ENCODE data around the gene APOBEC3H. TPM values are rescaled to one million over a fixed set of nuclear protein-coding genes. Genes with fewer than 3 reads are reported as not detected.

The APOBEC3H gene
- total and polyA plus RNA-seq, 2 donors (not counting 3 experiments of a cell fraction or from before 2014, with no cell fraction given): not detected

- H4K20me1 ChIP-seq (replicated peaks; ENCODE audit: control insufficient read depth, extremely low read depth, insufficient read depth, low read length): no peaks in the 10 kb centered on the region
- H3K4me3 ChIP-seq (replicated peaks in 1 of 3; ENCODE audit: insufficient read depth in 1 of 3, low read depth in 1 of 3, low read length in 3 of 3): no peak overlapping the region
- no TSS peak for BruUV-seq (replicated peaks)
- TF ChIP-seq CTCF (IDR thresholded peaks at IDR 0.05; ENCODE audit: extremely low read depth in 1 of 2, insufficient read depth in 1 of 2, low read depth in 1 of 2, low read length in 2 of 2) (no peak), JUN (IDR thresholded peaks at IDR 0.05; ENCODE audit: borderline replicate concordance, insufficient read depth, insufficient read length, low read depth) (no peak), POLR2A (IDR thresholded peaks at IDR 0.05; ENCODE audit: low read depth, low read length) (no peak), FOS (IDR thresholded peaks at IDR 0.05; ENCODE audit: borderline replicate concordance, insufficient read depth, low read length) (no peak), MAX (IDR thresholded peaks at IDR 0.05; ENCODE audit: insufficient read depth, insufficient read length) (no peak), GATA2 (IDR thresholded peaks at IDR 0.05; ENCODE audit: insufficient read depth, insufficient read length, low read depth, low read length) (no peak), EZH2 (IDR thresholded peaks at IDR 0.05; ENCODE audit: borderline replicate concordance, low read depth, low read length, severe bottlenecking) (no peak), MYC (IDR thresholded peaks at IDR 0.05; ENCODE audit: low read depth, low read length) (no peak), POLR2AphosphoS5 (IDR thresholded peaks at IDR 0.05; ENCODE audit: insufficient read depth, low read depth, low read length) (no peak)
- no peak for DNase-seq (ENCODE audit: low read depth, low spot score)
- no peak overlapping the region for H2AFZ ChIP-seq (ENCODE audit: low read depth, low read length)
- no peaks in the 10 kb centered on the region for H3K9me1 ChIP-seq (replicated peaks; ENCODE audit: control insufficient read depth, extremely low read depth, insufficient read depth, low read length)
- H3K27ac ChIP-seq (ENCODE audit: insufficient read depth, low read depth, low read length): no peak overlapping the region
- intact Hi-C loops (cut with micrococcal nuclease) (no loop called here), dilution Hi-C loops (cut with MboI; ENCODE audit: extremely low pct_ligation_motif_present, low sequenced_read_pairs) (no loop called here)
- H3K36me3 ChIP-seq (ENCODE audit: control insufficient read depth in 2 of 2, extremely low read depth in 1 of 2, insufficient read depth in 2 of 2, low read length in 2 of 2): no peaks in the 10 kb centered on the region
- no peaks in the 10 kb centered on the region for H3K27me3 ChIP-seq (ENCODE audit: control insufficient read depth in 2 of 2, insufficient read depth in 2 of 2, low read length in 2 of 2)
- H3K4me1 ChIP-seq (ENCODE audit: control insufficient read depth, extremely low read depth, insufficient read depth, low read length): no peaks in the 10 kb centered on the region
- ChIA-PET POLR2A (no interaction called here), CTCF (interaction anchor here (1.0 kb wide), 1 partner anchor 37 kb away, joined by 3 read pairs; no protein-coding TSS in a partner anchor)
- no peak for FAIRE-seq
- H3K9me3 ChIP-seq (replicated peaks; ENCODE audit: control insufficient read depth, insufficient read depth, low read length): no peaks in the 10 kb centered on the region
- no peaks in the 10 kb centered on the region for H3K79me2 ChIP-seq (ENCODE audit: control insufficient read depth, insufficient read depth, low read length)
- H3K9ac ChIP-seq (replicated peaks; ENCODE audit: extremely low read depth, insufficient read depth, low read length): no peak overlapping the region
- H3K4me2 ChIP-seq (ENCODE audit: insufficient read depth, low read length): no peak overlapping the region
These were observed 12.4 kb upstream of the APOBEC3H start for GRCh38 chr22:39084666-39085065.
